Kidney (tissue), 14 donors: ENCODE measurements around the gene ESYT2. TPM values are rescaled to one million over a fixed set of nuclear protein-coding genes. Genes with fewer than 3 reads are reported as not detected.

Experiments
- DNase-seq, 5 donors: peaks; one replicate each; pipeline ENCODE4 v3.0.0-alpha.2; 2013 to 2020
- FAIRE-seq: peaks from 2 replicates; lab custom pipeline; 2012; peaks lifted over from hg19 to GRCh38; lab: Jason Lieb, UNC
- H3K27ac ChIP-seq, 2 donors: one replicate each; pipeline ENCODE4 v1.7.0; 2013; ENCODE audit warnings: low read depth in 2 of 2, low read length in 2 of 2, inconsistent platforms in 1 of 2
- H3K27me3 ChIP-seq: one replicate; pipeline ENCODE4 v1.7.1; 2013; ENCODE audit warnings: low read length, inconsistent platforms; ENCODE audit not compliant: control insufficient read depth, insufficient read depth
- H3K36me3 ChIP-seq, 3 donors: one replicate each; pipeline versions ENCODE4 v1.7.0 to v1.7.1; 2013; ENCODE audit warnings: low read length in 3 of 3, control low read depth in 1 of 3, inconsistent platforms in 1 of 3; ENCODE audit not compliant: insufficient read depth in 3 of 3, control insufficient read depth in 2 of 3
- H3K4me1 ChIP-seq, 3 donors: one replicate each; pipeline versions ENCODE4 v1.7.0 to v1.7.1; 2013; ENCODE audit warnings: low read length in 3 of 3, inconsistent platforms in 1 of 3, low read depth in 1 of 3; ENCODE audit not compliant: control insufficient read depth in 2 of 3, insufficient read depth in 2 of 3
- H3K4me3 ChIP-seq, 3 donors: one replicate each; pipeline versions ENCODE4 v1.7.0 to v1.8.1; 2013; ENCODE audit warnings: low read length in 3 of 3, control low read depth in 1 of 3, inconsistent platforms in 1 of 3
- H3K9ac ChIP-seq, 3 donors: one replicate each; pipeline versions ENCODE4 v1.7.0 to v1.7.1; 2013; ENCODE audit warnings: low read length in 3 of 3, control low read depth in 1 of 3, inconsistent platforms in 1 of 3
- H3K9me3 ChIP-seq, 3 donors: one replicate each; pipeline versions ENCODE4 v1.7.0 to v1.7.1; 2013; ENCODE audit warnings: low read length in 3 of 3, control low read depth in 1 of 3, inconsistent platforms in 1 of 3; ENCODE audit not compliant: control insufficient read depth in 2 of 3, insufficient read depth in 1 of 3
- intact Hi-C: fragments of 100-400 bp; cut with DNase I; formaldehyde crosslinking; loops from one replicate; pipeline ENCODE4 v1.11.1; 2022
- polyA plus RNA-seq: library from polyadenylated mRNA; stranded (reverse); fragments of 350-450 nt; fragmentation: Illumina TruSeq; extraction: RNeasy Lipid Tissue Mini Kit (QIAGEN cat#74804); gene quantifications from one replicate; pipeline ENCODE4 v1.2.3, GENCODE V29; 2014; ENCODE audit warnings: low read depth, low replicate concordance; ENCODE audit not compliant: insufficient read depth
- total RNA-seq: library from RNA; stranded (reverse); fragmentation: NEBNext Ultra II Directional; extraction: Animal tissue kit (Norgen Biotek cat#: 25700); gene quantifications from one replicate; pipeline ENCODE4 v1.2.1, GENCODE V29; 2021
- TF ChIP-seq, protein P1 (sequence below): IDR thresholded peaks from 3 replicates; pipeline ENCODE4 v1.5.1; 2012; ENCODE audit warnings: mild to moderate bottlenecking, moderate library complexity, borderline replicate concordance; ENCODE audit not compliant: insufficient read depth; ENCODE audit errors: extremely low read depth
- donor health status: control.
- donor health status: control.
- donor health status: control.
- donor health status: control.
- donor health status: control.
- donor health status: DM: yes; HTN: yes; CAD: no.
- donor health status: Normal renal cell carcinoma (clear cell type).

The ESYT2 gene
- total and polyA plus RNA-seq, 2 donors from 2014 or later, result 19.4 to 95.8 TPM

DNA sequence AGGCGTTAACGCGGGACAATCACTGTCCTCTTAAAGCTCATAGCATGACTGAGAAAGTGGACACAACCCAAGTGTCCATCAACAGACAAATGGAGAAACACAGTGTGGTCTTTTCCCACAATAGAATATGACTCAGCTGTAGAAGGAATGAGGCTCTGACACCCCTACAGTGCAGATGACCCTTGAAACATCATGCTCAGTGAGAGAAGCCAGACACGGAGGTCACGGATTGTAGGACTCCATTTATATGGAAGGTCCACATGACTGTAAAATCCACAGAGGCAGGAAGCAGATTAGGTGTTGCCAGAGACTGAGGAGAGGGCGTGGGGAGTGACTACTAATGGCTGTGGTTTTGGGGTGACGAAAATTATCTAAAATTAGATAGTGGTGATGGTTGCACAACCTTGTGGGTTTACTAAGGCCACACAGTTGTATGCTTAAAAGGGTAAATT lies 118.6 kb downstream of the ESYT2 start:
- no peak overlapping the region for H3K27ac ChIP-seq
- H3K9ac ChIP-seq, result no peak overlapping the region
- intact Hi-C loops, result no loop called here
- H3K4me3 ChIP-seq, result no peak overlapping the region
- no peaks in the 10 kb centered on the region for H3K4me1 ChIP-seq
- FAIRE-seq (no peak), DNase-seq (no peak)
- no peaks in the 10 kb centered on the region for H3K27me3 ChIP-seq
- peaks cover 0 to 5% (median 0%) of the 10 kb centered on the region in 3 donors for H3K9me3 ChIP-seq
- H3K36me3 ChIP-seq, result no peaks in the 10 kb centered on the region
- TF ChIP-seq, protein P1, sequence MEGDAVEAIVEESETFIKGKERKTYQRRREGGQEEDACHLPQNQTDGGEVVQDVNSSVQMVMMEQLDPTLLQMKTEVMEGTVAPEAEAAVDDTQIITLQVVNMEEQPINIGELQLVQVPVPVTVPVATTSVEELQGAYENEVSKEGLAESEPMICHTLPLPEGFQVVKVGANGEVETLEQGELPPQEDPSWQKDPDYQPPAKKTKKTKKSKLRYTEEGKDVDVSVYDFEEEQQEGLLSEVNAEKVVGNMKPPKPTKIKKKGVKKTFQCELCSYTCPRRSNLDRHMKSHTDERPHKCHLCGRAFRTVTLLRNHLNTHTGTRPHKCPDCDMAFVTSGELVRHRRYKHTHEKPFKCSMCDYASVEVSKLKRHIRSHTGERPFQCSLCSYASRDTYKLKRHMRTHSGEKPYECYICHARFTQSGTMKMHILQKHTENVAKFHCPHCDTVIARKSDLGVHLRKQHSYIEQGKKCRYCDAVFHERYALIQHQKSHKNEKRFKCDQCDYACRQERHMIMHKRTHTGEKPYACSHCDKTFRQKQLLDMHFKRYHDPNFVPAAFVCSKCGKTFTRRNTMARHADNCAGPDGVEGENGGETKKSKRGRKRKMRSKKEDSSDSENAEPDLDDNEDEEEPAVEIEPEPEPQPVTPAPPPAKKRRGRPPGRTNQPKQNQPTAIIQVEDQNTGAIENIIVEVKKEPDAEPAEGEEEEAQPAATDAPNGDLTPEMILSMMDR, result no peak

DNA sequence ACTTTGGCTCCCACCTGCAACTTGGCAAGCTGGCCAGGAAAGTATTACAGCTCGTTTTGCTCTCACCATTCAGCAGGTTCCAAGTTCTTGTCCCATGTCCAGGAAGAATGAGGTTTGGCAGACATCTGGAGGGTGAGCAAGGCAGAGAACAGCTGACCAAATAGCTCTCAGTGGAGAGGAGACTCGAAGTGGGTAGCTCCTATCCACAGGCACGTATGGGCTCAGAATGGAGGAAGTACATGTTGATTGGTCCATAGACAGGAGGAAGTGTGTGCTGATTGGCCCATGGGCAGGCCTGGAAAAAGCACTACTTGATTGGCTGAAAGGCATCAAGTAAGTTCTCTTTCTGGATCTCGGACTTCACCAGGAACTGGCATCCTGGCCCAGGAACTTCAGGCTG lies 121.7 kb downstream of the ESYT2 start:
- H3K9me3 ChIP-seq, result peaks cover 0 to 5% (median 0%) of the 10 kb centered on the region in 3 donors
- H3K9ac ChIP-seq, result no peak overlapping the region
- no peak for DNase-seq
- no peak overlapping the region for H3K27ac ChIP-seq
- no peaks in the 10 kb centered on the region for H3K36me3 ChIP-seq
- no peak for FAIRE-seq
- H3K4me1 ChIP-seq, result peaks cover 0 to 6% (median 3%) of the 10 kb centered on the region in 3 donors
- H3K4me3 ChIP-seq, result no peak overlapping the region
- intact Hi-C loops, result no loop called here
- H3K27me3 ChIP-seq, result no peaks in the 10 kb centered on the region
- TF ChIP-seq, protein P1, result no peak

- TF ChIP-seq, protein P1, result no peak
- H3K9me3 ChIP-seq, result peaks cover 0 to 5% (median 0%) of the 10 kb centered on the region in 3 donors
- no peak overlapping the region for H3K4me3 ChIP-seq
- H3K4me1 ChIP-seq, result peaks cover 0 to 6% (median 3%) of the 10 kb centered on the region in 3 donors
- intact Hi-C loops, result no loop called here
- no peaks in the 10 kb centered on the region for H3K27me3 ChIP-seq
- H3K36me3 ChIP-seq, result no peaks in the 10 kb centered on the region
- no peak for DNase-seq
- no peak for FAIRE-seq
- no peak overlapping the region for H3K27ac ChIP-seq
- H3K9ac ChIP-seq, result no peak overlapping the region
These were observed 122.4 kb downstream of the ESYT2 start for GRCh38 chr7:158706710-158707590.
